Neural progenitor cell (in vitro differentiated cells): ENCODE data around the gene EPHA4. TPM values are rescaled to one million over a fixed set of nuclear protein-coding genes. Genes with fewer than 3 reads are reported as not detected.

Experiments used
- DNase-seq: peaks from one replicate; pipeline ENCODE4 v3.0.0-alpha.2; 2016; ENCODE audit warnings: low spot score
- H2AFZ ChIP-seq: fragments of 200-600 bp; sonication (generic); replicated peaks from 2 replicates; pipeline ENCODE4 v1.6.1; 2016; ENCODE audit warnings: antibody characterized with exemption
- H3F3A ChIP-seq: fragments of 200-600 bp; sonication (generic); 2 replicates; pipeline ENCODE4 v1.6.1; 2016; ENCODE audit warnings: antibody characterized with exemption, low read depth
- H3K27ac ChIP-seq: fragments of 200-600 bp; sonication (generic); 2 replicates; pipeline ENCODE4 v1.5.1; 2016; ENCODE audit warnings: mild to moderate bottlenecking
- H3K27me3 ChIP-seq: fragments of 200-600 bp; sonication (generic); 2 replicates; pipeline ENCODE4 v1.6.1; 2016; ENCODE audit warnings: mild to moderate bottlenecking, moderate library complexity
- H3K36me3 ChIP-seq: fragments of 200-600 bp; sonication (generic); 2 replicates; pipeline ENCODE4 v1.5.1; 2016
- H3K4me1 ChIP-seq: fragments of 200-600 bp; sonication (generic); 2 replicates; pipeline ENCODE4 v1.6.1; 2016; ENCODE audit warnings: mixed run types
- H3K4me2 ChIP-seq: fragments of 200-600 bp; sonication (generic); 2 replicates; pipeline ENCODE4 v1.6.1; 2016
- H3K4me3 ChIP-seq: fragments of 200-600 bp; sonication (generic); 2 replicates; pipeline ENCODE4 v1.5.1; 2016
- H3K79me2 ChIP-seq: fragments of 200-600 bp; sonication (generic); 2 replicates; pipeline ENCODE4 v1.6.1; 2016; ENCODE audit warnings: low read depth
- H3K9ac ChIP-seq: fragments of 200-600 bp; sonication (generic); 2 replicates; pipeline ENCODE4 v1.6.1; 2016
- H3K9me3 ChIP-seq: fragments of 200-600 bp; sonication (generic); 2 replicates; pipeline ENCODE4 v1.5.1; 2016; ENCODE audit warnings: low read depth
- H4K20me1 ChIP-seq: fragments of 200-600 bp; sonication (generic); 2 replicates; pipeline ENCODE4 v1.6.1; 2016; ENCODE audit warnings: low read depth
- H3K27ac Mint-ChIP-seq: 3 replicates; pipeline ENCODE4 v1.8.0; 2021; ENCODE audit warnings: mixed read lengths
- H3K27me3 Mint-ChIP-seq: 2 replicates; pipeline ENCODE4 v1.8.0; 2022; ENCODE audit warnings: low read depth, mild to moderate bottlenecking, inconsistent platforms, moderate library complexity, mixed read lengths; ENCODE audit not compliant: insufficient read depth
- H3K36me3 Mint-ChIP-seq: 3 replicates; pipeline ENCODE4 v1.8.0; 2021; ENCODE audit warnings: mixed read lengths
- H3K4me1 Mint-ChIP-seq: 3 replicates; pipeline ENCODE4 v1.8.0; 2021; ENCODE audit warnings: mixed read lengths
- H3K4me3 Mint-ChIP-seq: 3 replicates; pipeline ENCODE4 v1.8.0; 2021; ENCODE audit warnings: mild to moderate bottlenecking, moderate library complexity, mixed read lengths
- H3K9me3 Mint-ChIP-seq: 3 replicates; pipeline ENCODE4 v1.8.0; 2020; ENCODE audit warnings: mixed read lengths
- CTCF ChIP-seq: fragments of 200-600 bp; sonication (generic); IDR thresholded peaks from 2 replicates; pipeline ENCODE4 v1.5.1; 2017; ENCODE audit warnings: antibody characterized with exemption, mild to moderate bottlenecking
- EZH2 ChIP-seq: fragments of 200-600 bp; sonication (generic); IDR thresholded peaks from 2 replicates; pipeline ENCODE4 v1.6.1; 2017; ENCODE audit warnings: antibody characterized with exemption, mild to moderate bottlenecking, moderate library complexity
- EZH2phosphoT487 ChIP-seq: fragments of 200-600 bp; sonication (generic); IDR thresholded peaks from 2 replicates; pipeline ENCODE4 v1.6.1; 2017; ENCODE audit warnings: antibody characterized with exemption
- total RNA-seq: library from RNA; depleted of rRNA; stranded (reverse); fragments of >200 nt; gene quantifications from 2 replicates; pipeline ENCODE4 v1.2.3, GENCODE V29; 2015; ENCODE audit warnings: low replicate concordance

EPHA4 gene
- total RNA-seq, 1 donor from 2014 or later = 323 TPM

- Histone ChIP-seq H3K36me3 (no peaks in the 10 kb centered on the region), H4K20me1 (no peaks in the 10 kb centered on the region), H3K9me3 (no peaks in the 10 kb centered on the region), H3K79me2 (no peaks in the 10 kb centered on the region), H2AFZ (no peak overlapping the region), H3K4me1 (no peaks in the 10 kb centered on the region), H3K27me3 (no peaks in the 10 kb centered on the region), H3K4me2 (no peak overlapping the region), H3K27ac (no peak overlapping the region), H3K4me3 (no peak overlapping the region), H3F3A (no peaks in the 10 kb centered on the region), H3K9ac (no peak overlapping the region)
- no peak overlapping the region for H3K4me3 Mint-ChIP-seq
- peaks cover 23% of the 10 kb centered on the region for H3K9me3 Mint-ChIP-seq
- no peak for DNase-seq
- TF ChIP-seq EZH2 = no peak
- no peak for TF ChIP-seq CTCF
- no peak for TF ChIP-seq EZH2phosphoT487
- peaks cover 6% of the 10 kb centered on the region for H3K4me1 Mint-ChIP-seq
- no peak overlapping the region for H3K27ac Mint-ChIP-seq
- no peaks in the 10 kb centered on the region for H3K27me3 Mint-ChIP-seq
- H3K36me3 Mint-ChIP-seq = peaks cover 2% of the 10 kb centered on the region
These were observed 170.0 kb downstream of the EPHA4 start for GRCh38 chr2:221402072-221402471.

- H3K79me2 ChIP-seq = no peaks in the 10 kb centered on the region
- H3K4me2 ChIP-seq = no peak overlapping the region
- H3K27me3 ChIP-seq = no peaks in the 10 kb centered on the region
- no peaks in the 10 kb centered on the region for H4K20me1 ChIP-seq
- H3F3A ChIP-seq = no peaks in the 10 kb centered on the region
- H3K4me1 ChIP-seq = no peaks in the 10 kb centered on the region
- no peaks in the 10 kb centered on the region for H3K9me3 ChIP-seq
- H3K36me3 ChIP-seq = no peaks in the 10 kb centered on the region
- no peaks in the 10 kb centered on the region for H3K27me3 Mint-ChIP-seq
- TF ChIP-seq EZH2 (no peak), CTCF (no peak), EZH2phosphoT487 (no peak)
- H3K9me3 Mint-ChIP-seq = peaks cover 11% of the 10 kb centered on the region
- H3K36me3 Mint-ChIP-seq = peaks cover 2% of the 10 kb centered on the region
- no peak overlapping the region for H3K9ac ChIP-seq
- H3K4me3 Mint-ChIP-seq = no peak overlapping the region
- no peak overlapping the region for H3K4me3 ChIP-seq
- no peak overlapping the region for H3K27ac ChIP-seq
- H3K27ac Mint-ChIP-seq = no peak overlapping the region
- peaks cover 6% of the 10 kb centered on the region for H3K4me1 Mint-ChIP-seq
- no peak for DNase-seq
- H2AFZ ChIP-seq = no peak overlapping the region
These were observed 171.7 kb downstream of the EPHA4 start for GRCh38 chr2:221400411-221400810.

GRCh38 chr2:221399183-221399582 lies 172.9 kb downstream of the EPHA4 start:
- Histone ChIP-seq H3F3A (no peaks in the 10 kb centered on the region), H3K79me2 (no peaks in the 10 kb centered on the region), H4K20me1 (no peaks in the 10 kb centered on the region), H3K9me3 (no peaks in the 10 kb centered on the region), H3K27me3 (no peaks in the 10 kb centered on the region), H3K9ac (no peak overlapping the region), H2AFZ (no peak overlapping the region), H3K27ac (no peak overlapping the region), H3K36me3 (no peaks in the 10 kb centered on the region), H3K4me2 (no peak overlapping the region), H3K4me1 (no peaks in the 10 kb centered on the region), H3K4me3 (no peak overlapping the region)
- H3K9me3 Mint-ChIP-seq = peaks cover 8% of the 10 kb centered on the region
- H3K4me3 Mint-ChIP-seq = no peak overlapping the region
- peaks cover 2% of the 10 kb centered on the region for H3K36me3 Mint-ChIP-seq
- H3K27me3 Mint-ChIP-seq = no peaks in the 10 kb centered on the region
- H3K4me1 Mint-ChIP-seq = peaks cover 3% of the 10 kb centered on the region
- H3K27ac Mint-ChIP-seq = no peak overlapping the region
- no peak for DNase-seq
- TF ChIP-seq CTCF (no peak), EZH2phosphoT487 (no peak), EZH2 (no peak)
